CD4-positive, alpha-beta memory T cell (primary cell): ENCODE measurements around the gene SLC39A11. TPM values are rescaled to one million over a fixed set of nuclear protein-coding genes. Genes with fewer than 3 reads are reported as not detected.
A peak's percentile ranks its signal among the peaks of the same experiment; 100 is the strongest.
"Not testable (repeated sequence)": the region's sequence is repeated elsewhere in the genome, so short reads cannot be mapped to it uniquely, and the experiment has no call there.

Source experiments
- CTCF ChIA-PET: fragments of 350-600 bp; sonication (Branson Sonifier 250); formaldehyde crosslinking; loops from one replicate; lab custom pipeline; 2021; ENCODE audit warnings: inconsistent platforms; ENCODE audit not compliant: partially characterized antibody; lab: Charles Lee
- POLR2A ChIA-PET: fragments of 350-600 bp; sonication (Branson Sonifier 250); formaldehyde crosslinking; loops from one replicate; lab custom pipeline; 2021; ENCODE audit not compliant: partially characterized antibody; lab: Charles Lee
- DNase-seq, 5 donors: peaks; one replicate each; pipeline versions ENCODE4 v3.0.0 to v3.0.0-alpha.2; 2020 to 2022; ENCODE audit warnings: mixed read lengths in 1 of 5
- H3K27ac ChIP-seq: one replicate; pipeline ENCODE4 v1.7.0; 2013; ENCODE audit warnings: low read depth, low read length
- H3K27me3 ChIP-seq: 2 replicates; pipeline ENCODE4 v1.7.0; 2013; ENCODE audit warnings: mild to moderate bottlenecking, low read length, moderate library complexity; ENCODE audit not compliant: insufficient read depth
- H3K36me3 ChIP-seq: 2 replicates; pipeline ENCODE4 v1.7.0; 2013; ENCODE audit warnings: mild to moderate bottlenecking, low read length, moderate library complexity; ENCODE audit not compliant: insufficient read depth
- H3K4me1 ChIP-seq: 2 replicates; pipeline ENCODE4 v1.7.0; 2013; ENCODE audit warnings: mild to moderate bottlenecking, low read length, moderate library complexity; ENCODE audit not compliant: insufficient read depth
- H3K4me3 ChIP-seq, 2 donors: one replicate each; pipeline ENCODE4 v1.7.0; 2013; ENCODE audit warnings: low read length in 2 of 2, mild to moderate bottlenecking in 1 of 2
- H3K9me3 ChIP-seq, 2 donors: one replicate each; pipeline ENCODE4 v1.7.0; 2013; ENCODE audit warnings: low read length in 2 of 2, control low read depth in 1 of 2; ENCODE audit not compliant: control insufficient read depth in 1 of 2
- H3K27ac Mint-ChIP-seq, 7 donors: one replicate each; pipeline ENCODE4 v1.8.0; 2020 to 2021; ENCODE audit warnings: mixed read lengths in 7 of 7, mild to moderate bottlenecking in 6 of 7, inconsistent platforms in 3 of 7, moderate library complexity in 3 of 7
- H3K27me3 Mint-ChIP-seq, 2 donors: one replicate each; pipeline ENCODE4 v1.8.0; 2020 to 2021; ENCODE audit warnings: mixed read lengths in 2 of 2
- H3K36me3 Mint-ChIP-seq, 2 donors: one replicate each; pipeline ENCODE4 v1.8.0; 2020 to 2021; ENCODE audit warnings: mixed read lengths in 2 of 2, inconsistent platforms in 1 of 2, mild to moderate bottlenecking in 1 of 2
- H3K4me1 Mint-ChIP-seq, 4 donors: one replicate each; pipeline ENCODE4 v1.8.0; 2020 to 2021; ENCODE audit warnings: mixed read lengths in 4 of 4, mild to moderate bottlenecking in 1 of 4
- H3K4me3 Mint-ChIP-seq, 8 donors: one replicate each; pipeline ENCODE4 v1.8.0; 2020 to 2021; ENCODE audit warnings: mixed read lengths in 8 of 8, mild to moderate bottlenecking in 7 of 8, moderate library complexity in 6 of 8, inconsistent platforms in 3 of 8
- H3K9me3 Mint-ChIP-seq, 8 donors: one replicate each; pipeline ENCODE4 v1.8.0; 2020 to 2021; ENCODE audit warnings: mixed read lengths in 8 of 8, mild to moderate bottlenecking in 5 of 8, inconsistent platforms in 3 of 8, moderate library complexity in 1 of 8
- intact Hi-C: fragments of 100-400 bp; cut with micrococcal nuclease; formaldehyde crosslinking; loops from one replicate; pipeline ENCODE4 v1.15.1; 2023
- polyA plus RNA-seq, 2 donors: library from polyadenylated mRNA; unstranded; fragments of 300-500 nt; fragmentation: Illumina TruSeq; gene quantifications; one replicate each; pipeline ENCODE4 v1.2.3, GENCODE V29; 2021
- total RNA-seq, 2 experiments: library from RNA; stranded (reverse); gene quantifications; one replicate each; pipeline ENCODE4 v1.2.3, GENCODE V29; 2021

SLC39A11 gene
- total and polyA plus RNA-seq, 4 experiments from 2014 or later = 15.9 to 23.7 (median 20.4) TPM

DNA sequence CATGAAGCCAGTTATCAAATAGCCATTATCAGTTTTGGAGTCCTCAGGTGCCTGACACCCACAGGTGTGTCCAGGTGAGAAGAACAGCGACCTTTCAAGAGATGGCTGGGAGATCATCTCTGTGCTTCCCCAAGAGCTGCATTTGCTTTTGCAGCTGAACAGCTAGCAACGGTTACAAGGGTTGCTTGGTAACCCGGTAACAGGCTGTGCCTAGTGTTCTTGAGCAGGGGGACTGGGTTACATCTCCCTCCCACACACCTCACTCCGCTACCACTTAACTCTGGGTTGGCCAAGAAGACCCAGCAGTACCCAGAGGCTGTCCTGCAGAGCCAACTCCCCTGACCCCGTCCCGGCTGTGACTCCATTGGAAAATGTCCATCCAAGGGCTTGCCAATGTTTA, 147.0 kb downstream of the SLC39A11 start:
- H3K27ac Mint-ChIP-seq = no peak overlapping the region
- H3K27me3 ChIP-seq = no peaks in the 10 kb centered on the region
- no peak overlapping the region for H3K4me3 ChIP-seq
- POLR2A ChIA-PET = no interaction called here
- no peaks in the 10 kb centered on the region for H3K4me1 ChIP-seq
- peaks cover 0 to 2% (median 0%) of the 10 kb centered on the region in 4 donors for H3K4me1 Mint-ChIP-seq
- H3K4me3 Mint-ChIP-seq = no peak overlapping the region
- no peaks in the 10 kb centered on the region for H3K9me3 Mint-ChIP-seq
- CTCF ChIA-PET = interaction anchor here (0.8 kb wide), 1 partner anchor 40 kb away, joined by 3 read pairs; no protein-coding TSS in a partner anchor
- peaks cover 24 to 40% of the 10 kb centered on the region in 2 donors for H3K36me3 Mint-ChIP-seq
- H3K27ac ChIP-seq = no peak overlapping the region
- DNase-seq = no peak
- intact Hi-C loops = no loop called here
- no peaks in the 10 kb centered on the region for H3K27me3 Mint-ChIP-seq
- no peaks in the 10 kb centered on the region for H3K9me3 ChIP-seq
- H3K36me3 ChIP-seq = no peaks in the 10 kb centered on the region

DNA sequence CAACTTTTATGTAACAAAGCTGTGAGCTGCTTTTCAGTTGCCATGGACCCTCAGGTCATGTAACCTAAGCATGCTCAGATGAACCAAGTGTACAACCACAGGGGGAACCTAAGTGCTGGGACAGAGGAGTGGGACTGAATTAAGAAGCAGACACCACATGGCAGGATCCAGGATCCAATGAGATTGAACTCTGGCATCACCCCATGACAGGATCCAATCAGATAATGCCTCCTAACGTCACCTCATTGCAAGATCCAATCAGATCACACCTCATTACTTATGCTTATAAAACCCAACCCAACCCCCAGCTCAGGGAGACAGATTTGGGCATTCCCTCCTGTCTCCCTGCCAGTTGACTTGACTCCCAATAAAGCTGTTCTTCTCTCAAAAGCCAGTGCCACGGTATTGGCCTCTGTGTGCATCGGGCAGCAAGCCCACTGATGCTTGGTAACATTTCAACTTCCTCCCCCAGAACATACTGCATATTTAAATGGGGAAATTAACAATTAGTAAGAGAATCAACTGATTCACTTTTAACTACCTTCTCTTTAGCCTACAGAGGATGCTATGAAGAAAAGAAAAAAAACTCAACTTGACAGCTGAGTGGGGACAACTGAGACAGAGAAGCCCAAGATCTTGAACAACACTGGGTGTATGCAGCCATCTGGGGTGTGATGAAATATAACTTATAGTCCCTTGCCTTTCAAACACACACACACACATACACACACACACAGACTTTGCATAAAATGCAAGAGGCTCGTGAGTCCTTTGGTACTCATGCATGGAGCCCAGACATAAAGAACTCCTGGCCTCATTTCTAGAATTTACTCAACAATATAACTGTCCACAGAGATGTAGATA, 148.4 kb downstream of the SLC39A11 start:
- POLR2A ChIA-PET = no interaction called here
- no peaks in the 10 kb centered on the region for H3K36me3 ChIP-seq
- Mint-ChIP-seq H3K9me3 (no peaks in the 10 kb centered on the region), H3K27ac (no peak overlapping the region), H3K36me3 (peaks cover 24 to 43% of the 10 kb centered on the region in 2 donors), H3K4me3 (no peak overlapping the region), H3K4me1 (peaks cover 0 to 2% (median 0%) of the 10 kb centered on the region in 4 donors), H3K27me3 (no peaks in the 10 kb centered on the region)
- no peaks in the 10 kb centered on the region for H3K4me1 ChIP-seq
- H3K9me3 ChIP-seq = no peaks in the 10 kb centered on the region
- no peak for DNase-seq
- H3K27ac ChIP-seq = no peak overlapping the region
- intact Hi-C loops = no loop called here
- no peaks in the 10 kb centered on the region for H3K27me3 ChIP-seq
- no peak overlapping the region for H3K4me3 ChIP-seq
- CTCF ChIA-PET = no interaction called here

DNA sequence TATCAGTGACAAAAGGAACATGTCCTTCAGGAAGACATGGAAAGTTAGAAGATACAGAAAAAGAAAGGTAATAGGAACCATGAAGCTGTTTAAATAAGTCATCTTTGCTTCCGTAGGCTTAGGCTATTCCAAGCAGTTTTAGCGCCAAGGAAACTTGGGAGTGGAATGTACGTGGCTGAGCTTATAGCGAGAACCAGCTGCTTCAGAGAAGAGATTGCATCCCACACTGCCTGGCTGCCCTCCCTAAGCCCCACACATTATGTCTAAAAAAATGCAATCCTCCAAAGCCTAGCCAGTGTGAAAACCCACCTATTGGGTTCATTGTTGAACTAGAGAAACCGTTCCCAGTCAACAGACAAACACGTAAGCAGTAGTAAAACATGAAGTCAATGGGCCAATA, 149.9 kb downstream of the SLC39A11 start:
- Mint-ChIP-seq H3K36me3 (peaks cover 24 to 38% of the 10 kb centered on the region in 2 donors), H3K4me1 (peaks cover 0 to 2% (median 0%) of the 10 kb centered on the region in 4 donors), H3K27me3 (no peaks in the 10 kb centered on the region), H3K27ac (no peak overlapping the region), H3K9me3 (no peaks in the 10 kb centered on the region), H3K4me3 (no peak overlapping the region)
- DNase-seq = no peak
- no peak overlapping the region for H3K27ac ChIP-seq
- no peaks in the 10 kb centered on the region for H3K9me3 ChIP-seq
- intact Hi-C loops = no loop called here
- no peaks in the 10 kb centered on the region for H3K36me3 ChIP-seq
- ChIA-PET CTCF (no interaction called here), POLR2A (no interaction called here)
- H3K27me3 ChIP-seq = no peaks in the 10 kb centered on the region
- H3K4me3 ChIP-seq = no peak overlapping the region
- no peaks in the 10 kb centered on the region for H3K4me1 ChIP-seq

DNA sequence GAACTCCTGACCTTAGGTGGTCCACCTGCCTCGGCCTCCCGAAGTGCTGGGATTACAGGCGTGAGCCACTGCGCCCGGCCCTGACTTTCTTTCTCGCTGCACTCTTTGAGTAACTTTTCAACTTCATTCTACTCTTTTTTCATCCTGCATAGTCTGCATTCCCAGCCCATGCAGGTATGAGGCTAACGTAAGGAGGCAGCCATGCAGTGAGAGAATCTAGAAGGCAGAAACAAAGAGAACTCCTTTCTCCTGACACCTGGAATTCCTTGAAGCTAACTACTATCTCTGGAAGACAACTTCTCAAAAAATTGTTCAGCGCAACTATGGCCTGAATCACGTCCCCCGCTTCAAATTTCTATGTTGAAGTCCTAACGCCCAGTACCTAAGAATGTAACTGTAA, 152.0 kb downstream of the SLC39A11 start:
- no peak for DNase-seq
- no peak overlapping the region for H3K4me3 ChIP-seq
- no peaks in the 10 kb centered on the region for H3K27me3 ChIP-seq
- Mint-ChIP-seq H3K27me3 (no peaks in the 10 kb centered on the region), H3K4me3 (no peak overlapping the region), H3K9me3 (no peaks in the 10 kb centered on the region), H3K27ac (no peak overlapping the region), H3K36me3 (peaks cover 12 to 19% of the 10 kb centered on the region in 2 donors), H3K4me1 (peaks cover 0 to 2% (median 0%) of the 10 kb centered on the region in 4 donors)
- H3K36me3 ChIP-seq = no peaks in the 10 kb centered on the region
- no peaks in the 10 kb centered on the region for H3K4me1 ChIP-seq
- H3K9me3 ChIP-seq = no peaks in the 10 kb centered on the region
- H3K27ac ChIP-seq = no peak overlapping the region
- POLR2A ChIA-PET = no interaction called here
- CTCF ChIA-PET = interaction anchor here (1.4 kb wide), 1 partner anchor 46 kb away, joined by 3 read pairs; no protein-coding TSS in a partner anchor
- intact Hi-C loops = no loop called here

DNA sequence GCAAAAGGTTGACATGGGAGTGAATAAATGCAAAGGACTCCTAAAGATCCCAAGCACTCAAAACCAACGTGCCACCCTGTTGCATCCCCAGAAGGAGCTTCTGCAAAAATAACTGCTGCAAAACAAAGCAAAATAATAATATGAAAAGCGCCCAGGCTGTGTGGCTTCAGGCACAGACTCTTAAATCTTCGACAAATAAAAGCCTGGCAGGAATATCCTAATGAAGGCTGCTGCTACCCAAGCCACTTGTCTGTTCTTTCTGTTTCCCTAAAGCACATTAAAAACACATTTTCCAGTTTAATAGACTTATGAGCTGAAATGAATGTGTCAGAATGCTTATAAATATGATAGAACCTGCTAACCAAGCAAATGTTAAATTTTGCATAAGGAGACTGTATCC, 154.0 kb downstream of the SLC39A11 start:
- Mint-ChIP-seq H3K27me3 (no peaks in the 10 kb centered on the region), H3K27ac (no peak overlapping the region), H3K9me3 (no peaks in the 10 kb centered on the region), H3K4me3 (no peak overlapping the region), H3K4me1 (no peaks in the 10 kb centered on the region), H3K36me3 (peaks cover 11 to 19% of the 10 kb centered on the region in 2 donors)
- Histone ChIP-seq H3K27ac (no peak overlapping the region), H3K4me3 (no peak overlapping the region), H3K4me1 (no peaks in the 10 kb centered on the region), H3K36me3 (no peaks in the 10 kb centered on the region), H3K27me3 (no peaks in the 10 kb centered on the region), H3K9me3 (no peaks in the 10 kb centered on the region)
- intact Hi-C loops = no loop called here
- no peak for DNase-seq
- POLR2A ChIA-PET = no interaction called here
- CTCF ChIA-PET = interaction anchor here (1.2 kb wide), 1 partner anchor 48 kb away, joined by 3 read pairs; no protein-coding TSS in a partner anchor

DNA sequence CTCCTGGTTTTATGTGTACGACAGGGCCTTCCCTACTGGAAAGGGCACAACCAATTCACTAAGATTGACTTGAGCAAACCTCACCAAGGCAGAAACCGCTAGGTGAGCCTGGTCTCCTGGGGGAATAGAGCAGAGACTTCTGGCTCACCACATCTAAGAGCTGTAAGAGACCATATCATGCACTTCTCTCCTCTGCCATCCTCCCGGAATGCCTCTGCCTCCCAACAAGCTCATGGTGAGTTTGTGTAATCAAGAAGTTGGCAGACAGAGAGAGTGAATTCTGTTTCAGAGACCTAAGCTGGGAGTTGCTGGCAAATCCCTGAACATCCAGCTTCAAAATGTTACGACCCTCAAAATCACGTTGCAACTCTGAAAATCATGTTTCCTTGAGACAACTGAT, 154.8 kb downstream of the SLC39A11 start:
- POLR2A ChIA-PET = no interaction called here
- CTCF ChIA-PET = interaction anchor here (1.2 kb wide), 1 partner anchor 48 kb away, joined by 3 read pairs; no protein-coding TSS in a partner anchor

DNA sequence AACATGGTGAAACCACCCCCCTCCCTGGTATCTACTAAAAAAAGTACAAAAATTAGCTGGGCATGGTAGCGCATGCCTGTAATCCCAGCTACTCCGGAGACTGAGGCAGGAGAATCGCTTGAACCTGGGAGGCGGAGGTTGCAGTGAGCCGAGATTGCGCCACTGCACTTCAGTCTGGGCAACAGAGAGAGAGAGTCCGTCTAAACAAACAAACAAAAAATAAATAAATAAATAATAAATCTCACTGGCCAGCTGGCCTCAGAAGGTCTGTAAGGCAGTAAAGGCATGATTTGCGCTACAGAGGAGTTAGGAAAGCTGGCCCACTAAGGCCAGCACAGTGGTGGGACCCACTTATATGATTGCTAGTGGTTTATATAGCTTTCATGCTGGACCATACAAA, 155.2 kb downstream of the SLC39A11 start:
- H3K4me1 ChIP-seq, H3K9me3 Mint-ChIP-seq, H3K9me3 ChIP-seq, intact Hi-C loops, H3K27me3 ChIP-seq, DNase-seq, POLR2A ChIA-PET, H3K27ac Mint-ChIP-seq, H3K27ac ChIP-seq, H3K4me3 ChIP-seq, H3K4me1 Mint-ChIP-seq, H3K27me3 Mint-ChIP-seq, H3K36me3 ChIP-seq: not testable (repeated sequence)
- Mint-ChIP-seq H3K36me3 (peaks cover 7 to 11% of the 10 kb centered on the region in 2 donors), H3K4me3 (peak overlapping the region in 1 of 8 donors; percentile 15)
- CTCF ChIA-PET = interaction anchor here (1.2 kb wide), 1 partner anchor 49 kb away, joined by 3 read pairs; no protein-coding TSS in a partner anchor

More for the DNA sequence above, 154.8 kb downstream of the SLC39A11 start:
- no peak for DNase-seq
- Mint-ChIP-seq H3K27me3 (no peaks in the 10 kb centered on the region), H3K27ac (peak overlapping the region in 1 of 7 donors; percentile 17), H3K9me3 (no peaks in the 10 kb centered on the region), H3K4me3 (no peak overlapping the region), H3K36me3 (peaks cover 11 to 12% of the 10 kb centered on the region in 2 donors), H3K4me1 (peaks cover 0 to 2% (median 0%) of the 10 kb centered on the region in 4 donors)
- Histone ChIP-seq H3K4me3 (no peak overlapping the region), H3K27ac (no peak overlapping the region), H3K9me3 (no peaks in the 10 kb centered on the region), H3K36me3 (no peaks in the 10 kb centered on the region), H3K27me3 (no peaks in the 10 kb centered on the region), H3K4me1 (no peaks in the 10 kb centered on the region)
- intact Hi-C loops = no loop called here
